Calu3 (cell line): ENCODE measurements around the gene CYB561D1. TPM values are rescaled to one million over a fixed set of nuclear protein-coding genes. Genes with fewer than 3 reads are reported as not detected.

Experiments
- BruUV-seq: library from RNA; stranded (reverse); fragments of 400-500 nt; replicated peaks from 2 replicates; lab custom pipeline; 2021; lab: Mats Ljungman, UMichigan
- CTCF ChIA-PET: fragments of 300-600 bp; sonication (Branson Sonifier 250); formaldehyde crosslinking; loops from one replicate; lab custom pipeline; 2022; ENCODE audit warnings: antibody characterized with exemption; lab: Charles Lee
- DNase-seq: peaks from one replicate; pipeline ENCODE4 v3.0.0; 2022
- H3K27ac Mint-ChIP-seq: one replicate; pipeline ENCODE4 v1.8.0; 2022; ENCODE audit warnings: mixed read lengths; ENCODE audit not compliant: unreplicated experiment
- H3K27me3 Mint-ChIP-seq: one replicate; pipeline ENCODE4 v1.8.0; 2022; ENCODE audit warnings: mixed read lengths; ENCODE audit not compliant: unreplicated experiment
- H3K36me3 Mint-ChIP-seq: one replicate; pipeline ENCODE4 v1.8.0; 2022; ENCODE audit warnings: mild to moderate bottlenecking, moderate library complexity, mixed read lengths; ENCODE audit not compliant: insufficient read depth, unreplicated experiment
- H3K4me1 Mint-ChIP-seq: one replicate; pipeline ENCODE4 v1.8.0; 2022; ENCODE audit warnings: mild to moderate bottlenecking, low read depth, mixed read lengths; ENCODE audit not compliant: unreplicated experiment
- H3K4me3 Mint-ChIP-seq: one replicate; pipeline ENCODE4 v1.8.0; 2022; ENCODE audit warnings: mild to moderate bottlenecking, low read depth, moderate library complexity, mixed read lengths; ENCODE audit not compliant: unreplicated experiment
- H3K9me3 Mint-ChIP-seq: one replicate; pipeline ENCODE4 v1.8.0; 2022; ENCODE audit warnings: low read depth, mixed read lengths; ENCODE audit not compliant: unreplicated experiment
- intact Hi-C: fragments of 100-400 bp; cut with micrococcal nuclease; formaldehyde crosslinking; loops from one replicate; pipeline ENCODE4 v1.10.0; 2022; ENCODE audit not compliant: unreplicated experiment
- total RNA-seq: library from RNA; stranded (reverse); gene quantifications from 2 replicates; pipeline ENCODE4 v1.2.3, GENCODE V29; 2022
- TF ChIP-seq, protein P1 (sequence below): fragments of 200-600 bp; IDR thresholded peaks from one replicate; pipeline ENCODE4 v1.8.0; 2022; ENCODE audit warnings: antibody characterized with exemption; ENCODE audit not compliant: unreplicated experiment

CYB561D1 gene
- total RNA-seq, 1 experiment from 2014 or later: 9.0 TPM

DNA sequence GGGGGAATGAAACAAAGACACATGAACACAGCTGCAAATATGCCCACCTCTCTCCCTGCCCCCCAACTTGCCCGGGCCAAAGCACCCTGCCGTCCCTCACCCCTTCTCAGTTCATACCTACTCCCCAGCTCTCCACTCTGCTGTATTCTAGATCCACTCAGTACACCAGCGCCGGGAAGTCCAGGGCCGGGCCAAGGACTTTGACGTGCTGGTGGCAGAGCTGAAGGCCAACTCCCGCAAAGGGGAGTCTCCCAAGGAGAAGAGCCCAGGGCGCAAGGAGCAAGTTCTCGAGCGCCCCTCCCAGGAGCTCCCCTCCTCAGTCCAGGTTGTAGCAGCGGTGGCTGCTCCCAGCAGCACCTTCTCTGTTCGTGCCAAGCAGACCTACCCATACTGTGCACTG lies 5.2 kb upstream of the CYB561D1 start:
- no peaks in the 10 kb centered on the region for H3K27me3 Mint-ChIP-seq
- H3K4me1 Mint-ChIP-seq: peaks cover 10% of the 10 kb centered on the region
- DNase-seq: no peak
- intact Hi-C loops: no loop called here
- TF ChIP-seq, protein P1, sequence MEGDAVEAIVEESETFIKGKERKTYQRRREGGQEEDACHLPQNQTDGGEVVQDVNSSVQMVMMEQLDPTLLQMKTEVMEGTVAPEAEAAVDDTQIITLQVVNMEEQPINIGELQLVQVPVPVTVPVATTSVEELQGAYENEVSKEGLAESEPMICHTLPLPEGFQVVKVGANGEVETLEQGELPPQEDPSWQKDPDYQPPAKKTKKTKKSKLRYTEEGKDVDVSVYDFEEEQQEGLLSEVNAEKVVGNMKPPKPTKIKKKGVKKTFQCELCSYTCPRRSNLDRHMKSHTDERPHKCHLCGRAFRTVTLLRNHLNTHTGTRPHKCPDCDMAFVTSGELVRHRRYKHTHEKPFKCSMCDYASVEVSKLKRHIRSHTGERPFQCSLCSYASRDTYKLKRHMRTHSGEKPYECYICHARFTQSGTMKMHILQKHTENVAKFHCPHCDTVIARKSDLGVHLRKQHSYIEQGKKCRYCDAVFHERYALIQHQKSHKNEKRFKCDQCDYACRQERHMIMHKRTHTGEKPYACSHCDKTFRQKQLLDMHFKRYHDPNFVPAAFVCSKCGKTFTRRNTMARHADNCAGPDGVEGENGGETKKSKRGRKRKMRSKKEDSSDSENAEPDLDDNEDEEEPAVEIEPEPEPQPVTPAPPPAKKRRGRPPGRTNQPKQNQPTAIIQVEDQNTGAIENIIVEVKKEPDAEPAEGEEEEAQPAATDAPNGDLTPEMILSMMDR: no peak
- no peak overlapping the region for H3K4me3 Mint-ChIP-seq
- no peak overlapping the region for H3K27ac Mint-ChIP-seq
- H3K36me3 Mint-ChIP-seq: peaks cover 15% of the 10 kb centered on the region
- CTCF ChIA-PET: interaction anchor here (0.6 to 2.3 kb wide), 3 partner anchors 44 to 534 kb away, joined by 3 to 23 read pairs (median 4); no protein-coding TSS in a partner anchor
- H3K9me3 Mint-ChIP-seq: no peaks in the 10 kb centered on the region
- no TSS peak for BruUV-seq

DNA sequence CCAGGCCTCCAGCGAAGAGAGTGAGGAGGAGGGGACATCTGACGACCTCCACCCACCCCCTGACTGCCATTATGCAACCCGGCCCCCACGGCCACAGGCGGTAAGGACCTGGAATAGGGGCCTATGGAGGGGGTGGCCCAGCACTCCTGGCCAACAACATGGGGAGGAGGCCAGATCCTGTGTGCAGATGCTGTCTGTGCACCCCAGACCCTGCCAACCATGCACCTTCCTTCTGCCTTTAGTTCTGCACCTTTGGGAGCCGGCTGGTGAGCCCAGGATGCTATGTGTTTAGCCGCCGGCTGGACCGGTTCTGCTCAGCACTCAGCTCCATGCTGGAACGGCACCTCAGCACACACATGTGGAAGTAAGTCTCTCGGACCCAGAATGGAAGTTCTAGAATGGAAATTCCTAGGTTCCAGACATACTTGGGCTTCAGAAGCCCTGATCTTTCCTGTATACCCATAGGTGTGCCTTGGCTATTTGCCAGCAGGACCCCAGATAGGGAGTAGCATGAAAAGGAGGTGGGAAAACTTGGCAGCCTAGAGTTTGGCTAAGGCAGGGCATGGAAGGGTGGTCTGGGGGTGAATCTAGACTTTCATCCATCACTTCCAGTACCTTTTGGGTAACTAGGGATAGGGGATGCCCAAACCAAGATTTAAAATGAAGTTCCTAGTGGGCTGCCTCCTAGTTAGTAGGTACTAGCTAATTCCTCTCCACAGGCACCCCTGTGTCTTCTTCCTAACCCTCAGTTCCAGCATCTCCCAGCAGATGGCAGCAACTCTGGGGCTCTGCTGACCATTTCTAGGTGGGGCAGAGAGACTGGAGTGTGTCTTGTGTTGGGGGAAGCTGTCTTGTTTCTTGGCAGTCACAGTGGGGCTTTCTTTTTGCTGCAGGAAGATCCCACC lies 3.6 kb upstream of the CYB561D1 start:
- H3K4me3 Mint-ChIP-seq: no peak overlapping the region
- TF ChIP-seq, protein P1: peak; percentile 43
- H3K4me1 Mint-ChIP-seq: peaks cover under 1% of the 10 kb centered on the region
- no TSS peak for BruUV-seq
- H3K27me3 Mint-ChIP-seq: no peaks in the 10 kb centered on the region
- peak; percentile 65 for DNase-seq
- no peak overlapping the region for H3K27ac Mint-ChIP-seq
- peaks cover 14% of the 10 kb centered on the region for H3K36me3 Mint-ChIP-seq
- CTCF ChIA-PET: interaction anchor here (0.6 to 2.3 kb wide), 4 partner anchors 40 to 462 kb away, joined by 3 to 23 read pairs (median 4); partner anchors contain the start of gene PSMA5
- H3K9me3 Mint-ChIP-seq: no peaks in the 10 kb centered on the region
- intact Hi-C loops: no loop called here

DNA sequence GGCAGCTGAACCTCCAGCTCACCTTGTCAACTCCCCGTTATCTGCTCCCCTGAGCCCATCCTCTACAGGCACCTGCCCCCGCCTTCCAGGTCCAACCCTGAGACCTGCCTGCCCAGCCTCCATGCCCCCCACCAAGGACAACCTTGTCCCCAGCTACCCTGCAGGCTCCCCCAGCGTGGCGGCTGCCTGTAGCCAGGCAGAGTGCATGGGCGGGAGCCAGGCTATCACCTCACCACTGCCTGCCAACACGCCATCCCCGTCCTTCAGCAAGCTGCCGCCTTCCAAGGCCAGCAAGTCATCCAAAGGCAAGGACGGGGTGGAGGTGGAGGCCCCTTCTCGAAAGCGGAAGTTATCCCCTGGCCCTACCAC lies 3.0 kb upstream of the CYB561D1 start:
- no peak for DNase-seq
- TF ChIP-seq, protein P1: peak; percentile 7
- intact Hi-C loops: no loop called here
- Mint-ChIP-seq H3K4me3 (no peak overlapping the region), H3K36me3 (peaks cover 14% of the 10 kb centered on the region), H3K27ac (no peak overlapping the region), H3K4me1 (peaks cover 5% of the 10 kb centered on the region), H3K27me3 (no peaks in the 10 kb centered on the region), H3K9me3 (no peaks in the 10 kb centered on the region)
- CTCF ChIA-PET: interaction anchor here (0.6 to 2.3 kb wide), 4 partner anchors 39 to 463 kb away, joined by 3 to 23 read pairs (median 4); partner anchors contain the start of gene PSMA5
- BruUV-seq: no TSS peak

DNA sequence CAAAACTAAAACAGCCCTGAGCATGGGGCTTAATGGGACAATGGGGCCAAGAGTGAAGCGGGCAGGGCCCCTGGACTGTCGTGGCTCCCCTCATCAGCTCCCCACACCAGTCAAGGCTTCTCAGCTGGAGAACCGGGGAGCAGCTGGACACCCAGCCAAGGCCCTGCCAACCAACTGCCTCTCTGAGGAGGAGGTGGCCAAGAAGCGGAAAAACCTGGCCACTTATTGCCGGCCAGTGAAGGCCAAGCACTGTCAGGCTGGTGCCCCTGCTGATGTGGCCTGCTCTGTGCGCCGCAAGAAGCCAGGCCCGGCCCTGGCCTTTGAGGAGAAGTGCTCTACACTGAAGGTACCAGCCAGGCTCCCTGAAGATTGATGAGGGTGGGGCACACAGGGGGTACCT lies 2.5 kb upstream of the CYB561D1 start:
- H3K27ac Mint-ChIP-seq: no peak overlapping the region
- intact Hi-C loops: no loop called here
- TF ChIP-seq, protein P1: no peak
- CTCF ChIA-PET: interaction anchor here (0.6 to 2.3 kb wide), 2 partner anchors 41 to 463 kb away, joined by 5 to 23 read pairs; no protein-coding TSS in a partner anchor
- no peak overlapping the region for H3K4me3 Mint-ChIP-seq
- H3K27me3 Mint-ChIP-seq: no peaks in the 10 kb centered on the region
- BruUV-seq: no TSS peak
- H3K9me3 Mint-ChIP-seq: no peaks in the 10 kb centered on the region
- DNase-seq: no peak
- peaks cover 14% of the 10 kb centered on the region for H3K36me3 Mint-ChIP-seq
- peaks cover 7% of the 10 kb centered on the region for H3K4me1 Mint-ChIP-seq
